Right hindlimb (tissue), 1 donor: ENCODE measurements around the gene ADIPOR2.

Experiments
- DNase-seq: peaks from one replicate; pipeline ENCODE4 v3.0.0-alpha.2; 2018

The ADIPOR2 gene

DNA sequence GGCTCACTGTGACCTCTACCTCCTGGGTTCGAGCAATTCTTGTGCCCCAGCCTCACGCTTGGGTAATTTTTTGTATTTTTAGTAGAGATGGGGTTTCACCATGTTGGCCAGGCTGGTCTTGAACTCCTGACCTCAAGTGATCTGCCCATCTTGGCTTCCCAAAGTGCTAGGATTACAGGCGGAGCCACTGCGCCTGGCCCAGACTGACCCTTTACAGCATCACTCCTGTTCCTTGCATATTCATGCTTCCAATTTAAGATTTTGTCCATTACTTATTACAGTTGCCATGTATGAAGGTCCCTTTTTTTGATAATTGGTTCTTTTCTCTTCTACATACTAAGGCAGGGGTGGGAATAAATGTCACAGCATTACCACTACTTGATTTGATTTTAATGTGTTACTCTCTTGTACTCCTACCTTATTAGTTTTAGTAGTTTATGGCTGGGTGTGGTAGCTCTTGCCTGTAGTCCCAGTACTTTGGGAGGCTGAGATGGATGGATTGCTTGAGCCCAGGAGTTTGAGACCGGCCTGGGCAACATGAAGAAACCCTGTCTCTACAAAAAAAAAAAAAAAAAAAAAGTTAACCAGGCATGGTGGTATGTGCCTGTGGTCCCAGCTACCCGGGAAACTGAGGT is 46.9 kb downstream of the ADIPOR2 start:
- no peak for DNase-seq

DNA sequence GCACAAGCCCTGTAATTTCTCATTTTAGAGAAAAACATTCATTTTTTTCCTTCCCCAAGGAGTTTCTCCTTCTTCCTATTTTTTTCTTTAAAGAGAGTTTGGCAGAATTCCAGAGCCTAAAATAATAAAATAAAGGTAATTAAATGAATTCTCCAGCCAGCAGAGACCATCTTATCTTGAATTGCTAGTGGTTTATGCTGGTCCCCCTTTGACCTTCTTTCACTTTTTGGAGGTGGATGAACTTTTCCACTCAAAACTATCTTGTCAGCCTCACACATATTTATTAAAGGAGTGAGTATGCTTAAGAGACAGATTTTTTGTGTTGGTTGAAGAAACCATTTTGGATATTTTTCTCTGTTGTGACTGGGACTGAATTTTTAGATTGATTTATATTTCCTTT is 47.6 kb downstream of the ADIPOR2 start:
- DNase-seq: no peak

DNA sequence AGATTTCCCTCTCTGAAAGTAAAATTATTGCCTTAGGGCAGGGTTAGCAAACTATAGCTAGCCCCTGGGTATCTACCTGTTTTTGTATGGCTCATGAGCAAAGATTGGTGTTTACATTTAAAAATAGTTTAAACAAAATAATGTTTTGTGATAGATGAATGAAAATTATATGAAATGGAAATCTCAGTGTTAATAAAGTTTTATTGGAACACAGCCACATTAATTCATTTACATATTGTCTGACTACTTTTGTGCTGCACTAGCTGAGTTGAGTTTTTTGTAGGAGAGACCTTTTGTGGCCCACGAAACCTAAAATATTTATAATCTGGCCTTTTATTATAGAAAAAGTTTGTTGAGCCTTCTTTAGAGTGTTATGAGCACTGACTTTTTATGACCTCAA is 48.5 kb downstream of the ADIPOR2 start:
- DNase-seq: no peak

DNA sequence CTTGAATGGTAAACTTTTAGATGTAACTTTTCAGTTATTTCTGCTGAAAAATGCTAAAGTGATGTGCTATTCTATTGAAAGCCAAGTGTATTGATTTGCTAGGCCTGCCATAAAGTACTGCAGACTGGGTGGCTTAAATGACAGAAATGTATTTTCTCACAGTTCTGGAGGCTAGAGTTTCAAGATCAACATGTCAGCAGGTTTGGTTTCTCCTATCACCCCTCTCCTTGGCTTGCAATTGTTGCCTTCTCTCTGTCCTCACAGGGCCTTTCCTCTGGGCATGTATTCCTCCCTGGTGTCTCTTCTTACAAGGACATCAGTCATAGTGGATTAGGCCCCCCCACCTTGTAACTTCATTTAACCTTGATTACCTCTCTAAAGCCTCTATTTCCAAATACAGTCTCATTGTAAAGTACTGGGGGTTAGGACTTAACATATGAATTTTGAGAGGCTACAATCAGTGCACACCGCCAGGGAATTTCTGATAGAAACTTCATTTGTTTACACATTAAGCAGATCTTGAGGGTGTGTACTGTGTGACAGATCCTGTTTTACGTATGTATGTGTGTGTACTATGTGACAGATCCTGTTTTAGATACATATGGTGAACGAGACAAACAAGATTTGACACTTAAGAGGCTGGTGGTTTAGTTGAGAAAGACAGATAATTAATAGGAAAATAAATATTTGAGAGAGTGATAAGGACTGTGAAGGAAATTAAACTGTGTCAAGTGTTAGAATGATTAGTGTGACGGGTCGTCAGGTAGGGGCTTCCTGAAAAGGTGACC is 49.5 kb downstream of the ADIPOR2 start:
- DNase-seq: no peak

DNA sequence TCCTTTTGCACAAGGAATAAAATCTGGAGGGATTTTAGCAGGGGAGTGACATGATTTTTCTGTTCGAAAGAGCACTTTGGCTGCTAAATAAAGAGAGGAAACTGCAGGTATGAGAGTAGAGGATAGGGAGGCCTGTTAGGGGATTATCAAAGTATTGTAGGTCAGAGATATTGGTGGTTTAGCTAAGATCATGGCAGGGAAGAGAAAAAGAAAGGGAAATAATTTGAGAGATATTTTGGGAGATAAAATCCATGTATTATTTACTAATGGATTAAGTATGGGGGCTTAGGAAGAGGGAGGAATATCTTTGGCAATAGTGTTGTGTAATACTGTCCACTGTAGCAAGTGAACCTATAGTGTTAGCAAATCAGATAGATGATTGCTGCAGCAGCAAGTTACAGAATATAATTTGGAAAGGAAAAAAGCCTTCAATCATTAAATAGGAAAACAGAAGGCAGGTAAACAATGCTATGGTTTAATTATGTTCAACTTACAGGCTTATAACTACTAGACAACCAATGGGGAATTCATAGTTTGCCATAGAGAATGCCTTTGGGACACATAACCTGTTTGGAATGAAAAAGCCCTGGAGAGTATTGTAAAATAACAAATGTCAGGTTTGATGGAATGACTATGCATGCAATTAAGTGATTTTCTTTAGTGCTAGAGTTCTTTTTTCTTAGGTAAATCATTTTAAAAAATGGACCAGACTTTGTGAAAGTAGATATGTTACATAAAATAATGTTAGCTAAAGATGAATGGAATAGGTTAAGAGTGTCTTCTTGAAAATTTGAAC is 50.5 kb downstream of the ADIPOR2 start:
- DNase-seq: no peak

DNA sequence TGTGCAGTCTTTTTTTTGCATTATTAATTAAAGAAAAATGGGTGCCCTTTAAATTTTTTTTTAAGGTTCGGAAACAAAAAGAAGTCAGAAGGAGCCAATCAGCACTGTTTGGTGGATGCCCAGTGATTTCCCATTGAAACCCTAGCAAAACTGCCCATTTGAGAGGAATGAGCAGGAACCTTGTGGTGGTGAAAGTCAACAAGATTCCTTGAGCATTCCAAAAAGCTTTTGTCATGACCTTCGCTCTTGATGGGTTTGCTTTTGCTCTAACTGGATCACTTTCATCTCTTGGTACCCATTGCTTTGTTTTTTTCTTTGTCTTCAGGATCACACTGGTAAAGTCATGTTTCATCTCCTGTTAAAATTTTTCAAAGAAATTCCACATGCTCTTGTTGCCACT is 54.1 kb downstream of the ADIPOR2 start:
- no peak for DNase-seq

DNA sequence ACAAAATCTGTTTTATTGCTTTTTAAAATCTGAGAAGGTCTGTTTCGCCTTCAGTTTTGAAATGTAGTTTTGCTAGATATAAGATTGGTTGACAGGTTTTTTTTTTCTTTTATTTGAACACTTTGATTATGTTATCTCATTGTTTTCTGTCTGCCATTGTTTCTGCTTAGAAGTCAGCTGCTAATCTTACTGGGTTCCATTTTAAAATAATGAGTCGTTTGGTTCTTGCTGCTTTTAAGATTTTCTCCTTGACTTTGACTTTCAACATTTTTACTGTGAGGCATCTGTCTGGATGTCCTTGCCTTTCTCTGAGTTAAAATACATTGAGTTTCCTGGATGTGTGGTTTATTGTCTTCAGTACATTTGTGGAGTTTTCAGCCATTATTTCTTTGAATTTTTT is 56.7 kb downstream of the ADIPOR2 start:
- no peak for DNase-seq

DNA sequence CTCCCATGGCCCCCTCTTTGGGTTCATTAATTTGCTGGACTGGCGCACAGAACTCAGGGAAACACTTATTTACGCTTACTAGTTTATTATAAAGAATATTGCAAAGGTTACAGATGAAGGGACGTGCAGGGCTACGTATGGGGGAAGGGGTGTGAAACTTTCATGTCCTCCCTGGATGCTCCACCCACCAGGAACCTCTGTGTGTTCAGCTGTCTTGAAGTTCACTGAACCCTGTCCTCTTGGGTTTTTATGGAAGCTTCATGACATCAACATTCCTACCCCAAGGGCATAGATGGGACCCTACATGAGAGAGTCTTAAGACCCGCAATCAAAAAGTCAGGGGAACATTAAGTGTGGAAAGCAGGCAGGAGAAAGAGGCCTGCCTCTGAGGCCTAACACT is 58.1 kb downstream of the ADIPOR2 start:
- DNase-seq: no peak

DNA sequence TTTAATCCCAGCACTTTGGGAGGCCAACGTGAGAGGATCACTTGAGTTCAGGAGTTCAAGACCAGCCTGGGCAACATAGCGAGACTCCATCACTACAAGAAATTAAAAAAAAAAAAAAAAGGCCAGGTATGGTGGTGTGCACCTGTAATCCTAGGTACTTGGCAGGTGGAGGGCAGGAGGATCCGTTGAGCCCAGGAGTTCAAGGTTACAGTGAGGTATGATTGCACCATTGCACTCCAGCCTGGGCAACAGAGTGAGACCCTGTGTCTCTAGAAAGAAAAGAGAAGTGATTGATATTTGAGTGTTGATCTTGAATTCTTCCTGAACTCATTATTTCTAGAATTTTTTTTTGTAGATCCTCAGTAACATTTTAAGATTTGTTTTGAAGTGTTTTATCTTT is 59.4 kb downstream of the ADIPOR2 start:
- no peak for DNase-seq

DNA sequence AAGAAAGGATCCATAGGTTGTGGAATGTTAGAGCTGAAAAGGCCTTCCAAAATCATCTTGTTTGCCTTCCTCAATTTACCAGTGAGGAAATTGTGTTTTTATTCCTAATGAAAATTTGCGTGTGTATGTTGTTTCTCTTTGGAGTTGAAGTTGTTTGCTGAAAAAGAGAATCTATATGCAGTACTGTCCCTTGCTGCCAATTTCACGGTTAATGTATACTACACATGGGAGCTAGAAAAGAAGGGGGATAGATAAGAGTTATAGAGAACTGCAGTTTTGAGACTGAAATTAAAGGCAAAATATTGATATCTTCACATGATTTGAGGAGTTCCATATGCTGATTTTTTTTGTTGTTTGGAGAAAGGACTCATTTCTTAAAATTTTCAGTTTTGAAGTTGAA is 67.5 kb downstream of the ADIPOR2 start:
- no peak for DNase-seq

DNA sequence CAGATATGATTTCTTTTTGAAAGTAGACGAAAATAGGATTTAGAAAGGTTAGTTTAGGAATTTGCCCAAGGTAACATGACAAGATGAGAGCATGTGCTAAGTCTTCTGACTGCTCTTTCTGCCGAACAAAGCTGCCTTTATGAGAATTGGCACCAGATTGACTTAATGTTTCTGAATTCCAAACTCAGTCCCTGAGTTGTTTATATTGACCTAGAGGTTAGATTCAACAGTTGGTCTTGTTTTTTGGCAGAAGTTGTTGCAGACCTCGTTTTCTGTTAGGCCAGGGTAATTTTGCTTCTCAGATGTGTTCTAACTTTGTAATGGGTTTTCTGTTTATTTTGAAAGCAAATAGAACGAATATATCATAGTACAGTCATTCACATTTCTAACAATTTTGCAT is 68.0 kb downstream of the ADIPOR2 start:
- DNase-seq: no peak

DNA sequence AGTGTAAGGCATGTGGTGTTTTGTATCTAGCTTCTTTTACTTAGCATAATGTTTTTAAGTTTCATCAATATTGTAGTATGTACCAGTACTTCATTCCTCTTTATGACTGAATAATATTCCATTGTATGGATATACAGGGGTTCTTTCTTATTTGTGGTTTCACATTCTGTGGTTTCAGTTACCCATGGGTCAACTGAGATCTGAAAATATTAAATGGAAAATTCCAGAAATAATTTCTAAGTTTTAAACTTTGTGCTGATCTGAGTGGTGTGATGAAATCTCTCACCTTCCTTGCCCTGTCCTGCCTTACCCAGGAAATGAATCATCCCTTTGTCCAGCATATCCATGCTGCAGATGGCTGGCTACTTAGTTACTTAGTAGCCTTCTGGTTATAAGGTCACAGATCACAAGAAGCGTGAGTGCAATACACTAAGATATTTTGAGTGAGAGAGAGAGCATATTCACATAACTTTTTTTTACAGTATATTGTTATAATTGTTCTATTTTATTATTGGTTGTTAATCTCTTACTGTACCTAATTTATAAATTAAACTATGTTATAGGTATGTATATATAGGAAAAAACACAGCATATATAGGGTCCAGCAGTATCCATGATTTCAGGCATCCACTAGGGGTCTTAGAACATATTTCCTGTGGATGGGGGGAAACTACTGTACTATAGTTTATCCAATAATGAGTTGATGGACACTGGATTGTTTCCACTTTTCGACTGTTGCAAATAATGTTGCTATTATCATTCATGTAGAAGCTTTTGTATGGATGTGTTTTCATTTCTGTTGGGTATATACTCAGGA is 69.9 kb downstream of the ADIPOR2 start:
- no peak for DNase-seq

DNA sequence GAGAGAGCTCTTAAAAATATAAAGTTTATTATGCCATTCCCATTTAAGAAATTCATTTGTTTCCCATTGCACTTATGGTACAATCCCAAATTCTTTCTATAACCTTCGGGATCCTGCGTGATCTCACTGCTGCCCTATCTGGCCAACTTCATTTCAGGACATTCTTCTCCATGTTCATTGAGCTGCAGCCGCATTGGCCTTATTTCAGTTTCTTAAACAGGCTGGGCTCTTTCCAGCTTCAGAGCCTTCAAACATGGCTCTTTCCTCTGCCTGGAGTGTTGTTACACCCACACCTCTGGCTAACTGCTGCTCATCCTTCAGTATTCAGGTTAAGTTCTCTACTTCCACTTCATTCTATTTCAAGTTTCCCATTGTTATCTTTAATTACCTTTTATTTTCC is 71.0 kb downstream of the ADIPOR2 start:
- no peak for DNase-seq

DNA sequence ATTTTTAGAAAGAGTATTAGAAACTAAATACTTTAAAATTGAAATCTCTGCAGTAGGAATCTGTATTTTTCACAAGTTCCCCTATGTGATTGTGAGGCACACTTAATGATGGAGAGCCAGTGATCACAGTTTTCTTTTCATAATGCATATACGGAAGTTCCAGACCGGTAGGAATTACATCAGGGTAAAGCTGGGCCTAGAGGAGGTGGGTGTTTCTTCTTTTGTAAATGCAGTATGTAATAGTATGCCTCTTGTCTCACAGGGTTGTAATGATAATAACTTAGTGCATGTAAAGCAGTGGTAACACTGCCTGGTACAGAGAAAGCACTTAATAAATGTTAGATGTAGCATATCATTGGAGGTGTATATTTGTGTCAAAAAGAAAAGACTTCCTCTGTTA is 72.3 kb downstream of the ADIPOR2 start:
- DNase-seq: no peak

DNA sequence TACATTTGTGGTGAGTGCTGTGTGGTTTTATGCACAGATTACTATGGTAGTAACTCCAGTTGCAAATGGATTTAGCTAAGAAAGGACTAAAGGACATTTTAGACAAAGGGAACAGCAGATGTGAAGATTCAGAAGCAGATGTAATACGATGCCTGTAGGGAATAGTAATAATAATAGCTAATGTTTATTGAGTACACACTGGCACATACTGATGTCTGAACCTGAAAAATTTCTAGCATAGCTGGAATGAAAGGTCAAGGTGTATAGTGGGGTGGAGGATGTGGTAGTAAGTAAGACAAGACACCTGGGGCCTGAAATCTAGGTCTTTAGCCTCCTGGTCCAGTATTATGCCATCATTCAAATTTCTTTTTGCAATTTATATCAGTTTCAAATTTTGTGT is 75.2 kb downstream of the ADIPOR2 start:
- DNase-seq: no peak

DNA sequence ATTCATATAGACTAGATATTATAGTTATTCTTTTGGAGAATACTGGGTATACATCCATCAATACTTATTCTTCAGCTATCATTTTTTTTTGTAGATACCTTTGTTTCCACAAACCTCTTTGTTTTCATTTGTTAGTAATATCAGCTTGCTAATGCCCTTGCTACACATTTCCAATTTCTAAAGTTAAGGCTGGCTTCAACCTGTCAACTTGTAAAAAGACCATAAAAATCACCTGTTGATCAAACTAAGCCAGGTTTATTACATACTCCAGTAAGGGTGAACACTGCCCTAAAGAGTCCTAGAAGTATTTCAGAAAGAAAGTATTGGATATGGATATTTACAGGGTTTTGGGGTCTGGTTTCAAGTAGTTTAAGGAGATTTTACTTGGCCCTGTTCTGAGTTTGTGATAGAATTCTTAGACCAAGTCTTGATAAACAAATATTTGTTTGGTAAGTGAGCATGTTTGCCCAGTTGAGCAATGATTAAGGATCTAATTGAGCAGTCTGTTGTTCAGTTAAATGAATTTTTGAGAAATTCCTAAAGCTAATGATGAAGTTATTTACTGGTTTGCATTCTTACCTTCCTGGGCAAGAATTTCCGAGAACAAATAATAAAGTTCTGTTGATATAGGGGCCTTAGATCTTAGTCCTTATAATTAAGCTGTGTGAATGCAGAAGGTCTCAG is 76.7 kb downstream of the ADIPOR2 start:
- no peak for DNase-seq

DNA sequence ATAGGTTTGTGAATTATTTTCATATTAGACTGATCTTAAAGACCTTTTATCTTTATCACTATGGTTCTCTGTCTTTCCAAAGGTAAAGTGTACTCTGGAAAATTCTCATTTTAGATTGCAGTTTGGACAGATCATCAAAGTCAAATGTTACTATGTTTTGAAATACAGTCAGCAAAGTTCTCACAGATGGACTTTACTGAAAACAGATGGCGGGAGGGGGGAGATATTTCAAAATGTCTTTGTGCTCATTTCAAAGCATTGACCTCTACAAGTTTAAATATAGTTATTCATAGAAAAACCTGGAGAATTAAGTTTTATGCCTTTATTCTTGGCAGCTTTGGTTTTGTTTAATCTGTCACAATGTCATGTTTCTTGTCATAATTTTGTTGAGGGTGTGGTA is 77.7 kb downstream of the ADIPOR2 start:
- no peak for DNase-seq

DNA sequence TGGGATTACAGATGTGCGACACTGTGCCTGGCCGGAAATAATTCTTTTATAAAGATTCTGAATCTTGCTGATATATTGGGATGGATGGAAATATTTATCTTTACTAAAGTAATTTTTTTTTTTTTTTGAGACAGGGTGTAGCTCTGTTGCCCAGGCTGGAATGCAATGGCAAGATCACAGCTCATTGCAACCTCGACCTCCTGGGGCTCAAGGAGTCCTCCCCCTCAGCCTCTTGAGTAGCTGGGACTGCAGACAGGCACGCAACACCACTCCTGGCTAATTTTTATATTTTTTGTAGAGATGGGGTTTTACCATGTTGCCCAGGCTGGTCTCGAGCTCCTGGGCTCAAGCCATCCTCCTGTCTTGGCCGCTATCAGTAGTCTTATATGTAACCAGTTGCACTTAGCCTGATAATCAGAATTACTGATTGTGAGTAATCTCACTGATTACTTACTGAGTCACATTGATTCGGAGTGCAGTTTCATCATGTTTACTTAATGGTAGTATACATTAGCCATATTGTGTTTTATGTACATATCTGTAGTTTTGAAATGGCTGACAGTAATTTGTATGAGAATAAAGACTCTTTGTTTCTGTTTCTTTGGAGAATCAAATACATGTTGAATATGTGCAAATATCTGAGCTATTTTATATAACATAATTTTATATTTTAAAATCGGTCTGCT is 79.1 kb downstream of the ADIPOR2 start:
- no peak for DNase-seq

DNA sequence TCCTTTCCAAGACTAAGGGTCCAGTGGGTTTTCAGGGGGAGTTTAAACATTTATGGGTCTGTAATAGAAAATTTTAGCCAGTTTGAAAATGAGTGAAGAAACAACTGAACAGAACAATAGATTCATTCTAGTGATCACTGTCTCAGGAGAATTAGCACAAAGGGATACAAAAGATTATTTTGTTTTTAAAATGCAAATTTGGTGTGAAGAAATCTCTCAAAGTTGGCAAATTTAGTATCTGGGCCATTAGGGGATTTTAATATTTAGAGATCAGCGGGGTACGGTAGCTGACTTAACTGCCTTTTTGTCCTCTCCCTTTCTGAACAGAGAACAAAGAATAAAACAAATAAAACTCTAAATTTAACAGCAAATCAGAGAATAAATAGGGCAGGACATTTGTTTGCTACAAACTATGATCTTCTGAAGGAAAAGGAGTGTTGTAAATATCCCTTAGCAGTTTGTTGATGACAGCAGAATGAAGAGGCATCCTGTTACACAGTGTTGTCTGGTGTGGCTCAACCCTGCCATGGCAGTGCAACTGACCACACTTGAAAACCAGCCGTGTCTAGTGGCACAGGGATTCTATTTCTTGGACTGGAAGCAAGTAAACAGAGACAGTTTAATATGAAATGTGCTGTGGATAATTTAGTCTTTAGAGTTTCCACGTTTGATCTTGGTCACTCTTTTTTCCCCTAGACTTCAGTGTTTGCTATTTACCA is 83.2 kb downstream of the ADIPOR2 start:
- no peak for DNase-seq

DNA sequence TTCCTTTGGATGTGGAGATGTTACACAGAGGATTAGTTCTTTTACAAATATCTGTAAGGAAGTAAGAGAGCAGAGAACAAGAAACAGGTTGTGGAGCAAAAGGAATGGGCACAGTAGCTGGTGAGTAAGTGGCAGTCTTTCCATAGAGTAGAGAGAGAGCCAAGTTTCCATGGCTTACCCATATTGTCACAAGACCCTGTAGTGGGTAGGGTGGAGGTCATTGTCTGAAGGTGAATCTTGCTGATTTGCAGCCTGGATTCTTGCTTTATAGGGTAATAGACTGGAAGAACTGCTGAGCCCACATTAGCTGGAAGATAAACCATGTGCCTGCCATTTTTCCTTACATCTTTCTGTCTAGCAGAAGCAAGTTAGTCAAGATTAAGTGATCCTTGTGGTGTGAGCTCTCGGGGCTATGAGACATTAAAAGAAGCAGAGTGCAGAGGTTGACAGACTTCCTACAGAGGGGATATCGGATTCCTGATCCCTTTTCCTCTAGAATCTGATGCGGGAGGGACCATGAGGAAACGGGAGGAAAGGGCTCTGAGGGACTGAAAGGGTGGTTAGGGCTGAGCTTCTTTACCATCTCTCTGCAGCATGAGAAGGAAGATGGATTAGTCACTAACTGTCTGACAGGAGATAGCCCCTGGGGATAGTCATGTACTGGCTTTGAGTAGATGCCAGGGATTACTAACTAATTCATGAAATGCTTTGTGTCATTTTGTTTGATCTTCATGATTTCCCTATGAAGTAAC is 85.5 kb downstream of the ADIPOR2 start:
- DNase-seq: no peak
